Cardiac muscle cell (in vitro differentiated cells and primary cell): ENCODE data around the gene RAE1. TPM values are rescaled to one million over a fixed set of nuclear protein-coding genes. Genes with fewer than 3 reads are reported as not detected.

Source experiments
- DNase-seq, 2 donors: peaks; one replicate each; pipeline versions ENCODE4 v3.0.0 to v3.0.0-alpha.2; 2010 to 2017; ENCODE audit warnings: low read depth in 1 of 2, low spot score in 1 of 2
- H3K27ac ChIP-seq: fragments of 200-600 bp; sonication (generic); 2 replicates; pipeline ENCODE4 v1.5.1; 2016
- H3K27me3 ChIP-seq: fragments of 200-600 bp; sonication (generic); 2 replicates; pipeline ENCODE4 v1.6.0; 2016; ENCODE audit warnings: control low read depth
- H3K36me3 ChIP-seq: fragments of 200-600 bp; sonication (generic); 2 replicates; pipeline ENCODE4 v1.5.1; 2016; ENCODE audit warnings: control low read depth
- H3K4me1 ChIP-seq: fragments of 200-600 bp; sonication (generic); 2 replicates; pipeline ENCODE4 v1.8.1; 2017; ENCODE audit warnings: low read depth, mild to moderate bottlenecking, mixed run types
- H3K4me3 ChIP-seq: fragments of 200-600 bp; sonication (generic); 2 replicates; pipeline ENCODE4 v1.5.1; 2016; ENCODE audit warnings: mild to moderate bottlenecking
- H3K9me3 ChIP-seq: fragments of 200-600 bp; sonication (generic); 2 replicates; pipeline ENCODE4 v1.5.1; 2017; ENCODE audit warnings: low read depth, mild to moderate bottlenecking, control low read depth
- CTCF ChIP-seq: IDR thresholded peaks from 2 replicates; pipeline ENCODE4 v1.5.1; 2012; ENCODE audit warnings: low read depth, mild to moderate bottlenecking, low read length
- polyA plus RNA-seq: library from polyadenylated mRNA; unstranded; fragments of >200 nt; fragmentation: Nextera tagmentation; extraction: Ambion mirVana; gene quantifications from 2 replicates; pipeline ENCODE4 v1.2.1, GENCODE V29; 2016
- total RNA-seq: library from RNA; depleted of rRNA; stranded (reverse); fragments of >200 nt; gene quantifications from 2 replicates; pipeline ENCODE4 v1.2.3, GENCODE V29; 2016

The RAE1 gene
- total and polyA plus RNA-seq, 2 experiments from 2014 or later, result 34.2 to 72.4 TPM

- no peaks in the 10 kb centered on the region for H3K27me3 ChIP-seq
- TF ChIP-seq CTCF, result no peak
- H3K36me3 ChIP-seq, result no peaks in the 10 kb centered on the region
- no peaks in the 10 kb centered on the region for H3K9me3 ChIP-seq
- H3K27ac ChIP-seq, result no peak overlapping the region
- DNase-seq, result no peak
- H3K4me1 ChIP-seq, result no peaks in the 10 kb centered on the region
- no peak overlapping the region for H3K4me3 ChIP-seq
Observed at GRCh38 chr20:57320358-57320757, 30.7 kb upstream of the RAE1 start.

- TF ChIP-seq CTCF, result no peak
- H3K27me3 ChIP-seq, result no peaks in the 10 kb centered on the region
- no peak overlapping the region for H3K27ac ChIP-seq
- DNase-seq, result no peak
- H3K4me3 ChIP-seq, result no peak overlapping the region
- H3K9me3 ChIP-seq, result no peaks in the 10 kb centered on the region
- no peaks in the 10 kb centered on the region for H3K4me1 ChIP-seq
- no peaks in the 10 kb centered on the region for H3K36me3 ChIP-seq
Observed at GRCh38 chr20:57321142-57321541, 29.9 kb upstream of the RAE1 start.

GRCh38 chr20:57322476-57322875 lies 28.6 kb upstream of the RAE1 start:
- H3K27ac ChIP-seq, result no peak overlapping the region
- H3K4me1 ChIP-seq, result peaks cover 8% of the 10 kb centered on the region
- H3K36me3 ChIP-seq, result no peaks in the 10 kb centered on the region
- H3K9me3 ChIP-seq, result no peaks in the 10 kb centered on the region
- TF ChIP-seq CTCF, result no peak
- H3K27me3 ChIP-seq, result no peaks in the 10 kb centered on the region
- no peak overlapping the region for H3K4me3 ChIP-seq
- DNase-seq, result no peak

- Histone ChIP-seq H3K4me1 (peaks cover 8% of the 10 kb centered on the region), H3K27ac (no peak overlapping the region), H3K4me3 (no peak overlapping the region), H3K36me3 (no peaks in the 10 kb centered on the region), H3K27me3 (no peaks in the 10 kb centered on the region), H3K9me3 (no peaks in the 10 kb centered on the region)
- TF ChIP-seq CTCF, result no peak
- DNase-seq, result peak; percentile 12 to 37
Observed at GRCh38 chr20:57323034-57323433, 28.0 kb upstream of the RAE1 start.

GRCh38 chr20:57325632-57326356 lies 25.3 kb upstream of the RAE1 start:
- DNase-seq, result no peak
- H3K4me1 ChIP-seq, result peaks cover 8% of the 10 kb centered on the region
- no peaks in the 10 kb centered on the region for H3K9me3 ChIP-seq
- H3K4me3 ChIP-seq, result no peak overlapping the region
- no peak overlapping the region for H3K27ac ChIP-seq
- no peaks in the 10 kb centered on the region for H3K27me3 ChIP-seq
- H3K36me3 ChIP-seq, result no peaks in the 10 kb centered on the region
- no peak for TF ChIP-seq CTCF
